CD4-positive, CD25-positive, alpha-beta regulatory T cell (primary cell): Measurements from ENCODE around the gene SLC8A2. TPM values are rescaled to one million over a fixed set of nuclear protein-coding genes. Genes with fewer than 3 reads are reported as not detected.

ENCODE experiments used
- ATAC-seq, 2 donors: fragments of 150-1000 bp; cut with Tn5 transposase; one replicate each; pipeline ENCODE4 v1.10.0; 2021; ENCODE audit warnings: low read depth in 2 of 2, moderate number of reproducible peaks in 2 of 2, moderate library complexity in 1 of 2
- DNase-seq, 3 donors: peaks; one replicate each; pipeline versions ENCODE4 v3.0.0 to v3.0.0-alpha.2; 2012 to 2022; ENCODE audit warnings: mixed read lengths in 1 of 3
- H3K27ac ChIP-seq: one replicate; pipeline ENCODE4 v1.7.0; 2013; ENCODE audit warnings: mild to moderate bottlenecking, low read length; ENCODE audit not compliant: insufficient read depth, poor library complexity, severe bottlenecking
- H3K27me3 ChIP-seq: one replicate; pipeline ENCODE4 v1.7.0; 2013; ENCODE audit warnings: low read length; ENCODE audit not compliant: control insufficient read depth, insufficient read depth
- H3K36me3 ChIP-seq: one replicate; pipeline ENCODE4 v1.7.0; 2013; ENCODE audit warnings: mild to moderate bottlenecking, low read length, moderate library complexity; ENCODE audit not compliant: control insufficient read depth, insufficient read depth
- H3K4me1 ChIP-seq: 2 replicates; pipeline ENCODE4 v1.7.0; 2013; ENCODE audit warnings: mild to moderate bottlenecking, low read length; ENCODE audit not compliant: insufficient read depth, control insufficient read depth, poor library complexity, severe bottlenecking
- H3K4me3 ChIP-seq: one replicate; pipeline ENCODE4 v1.7.0; 2013; ENCODE audit warnings: low read depth, mild to moderate bottlenecking, low read length, moderate library complexity
- H3K9me3 ChIP-seq, 2 experiments: 1 replicate in 1 of 2; 2 replicates in 1 of 2; pipeline ENCODE4 v1.7.0; 2013; ENCODE audit warnings: low read length in 2 of 2, mild to moderate bottlenecking in 1 of 2, moderate library complexity in 1 of 2; ENCODE audit not compliant: control insufficient read depth in 2 of 2
- H3K27ac Mint-ChIP-seq, 3 donors: one replicate each; pipeline ENCODE4 v1.8.0; 2020 to 2022; ENCODE audit warnings: mild to moderate bottlenecking in 3 of 3, mixed read lengths in 3 of 3, moderate library complexity in 2 of 3
- H3K27me3 Mint-ChIP-seq: one replicate; pipeline ENCODE4 v1.8.0; 2022; ENCODE audit warnings: mild to moderate bottlenecking, mixed read lengths
- H3K36me3 Mint-ChIP-seq: one replicate; pipeline ENCODE4 v1.8.0; 2020; ENCODE audit warnings: mixed read lengths
- H3K4me1 Mint-ChIP-seq, 4 donors: one replicate each; pipeline ENCODE4 v1.8.0; 2020 to 2022; ENCODE audit warnings: mixed read lengths in 4 of 4, mild to moderate bottlenecking in 1 of 4
- H3K4me3 Mint-ChIP-seq, 4 donors: one replicate each; pipeline ENCODE4 v1.8.0; 2020 to 2022; ENCODE audit warnings: mild to moderate bottlenecking in 4 of 4, mixed read lengths in 4 of 4, moderate library complexity in 3 of 4
- H3K9me3 Mint-ChIP-seq, 7 donors: one replicate each; pipeline ENCODE4 v1.8.0; 2020 to 2022; ENCODE audit warnings: mixed read lengths in 7 of 7, mild to moderate bottlenecking in 3 of 7, moderate library complexity in 2 of 7
- polyA plus RNA-seq, 4 donors: library from polyadenylated mRNA; unstranded; fragments of 300-500 nt; fragmentation: Illumina TruSeq; gene quantifications; one replicate each; pipeline ENCODE4 v1.2.3, GENCODE V29; 2021
- total RNA-seq: library from RNA; stranded (reverse); gene quantifications from one replicate; pipeline ENCODE4 v1.2.3, GENCODE V29; 2022

Gene SLC8A2
- total and polyA plus RNA-seq, 5 donors from 2014 or later, result not detected

DNA sequence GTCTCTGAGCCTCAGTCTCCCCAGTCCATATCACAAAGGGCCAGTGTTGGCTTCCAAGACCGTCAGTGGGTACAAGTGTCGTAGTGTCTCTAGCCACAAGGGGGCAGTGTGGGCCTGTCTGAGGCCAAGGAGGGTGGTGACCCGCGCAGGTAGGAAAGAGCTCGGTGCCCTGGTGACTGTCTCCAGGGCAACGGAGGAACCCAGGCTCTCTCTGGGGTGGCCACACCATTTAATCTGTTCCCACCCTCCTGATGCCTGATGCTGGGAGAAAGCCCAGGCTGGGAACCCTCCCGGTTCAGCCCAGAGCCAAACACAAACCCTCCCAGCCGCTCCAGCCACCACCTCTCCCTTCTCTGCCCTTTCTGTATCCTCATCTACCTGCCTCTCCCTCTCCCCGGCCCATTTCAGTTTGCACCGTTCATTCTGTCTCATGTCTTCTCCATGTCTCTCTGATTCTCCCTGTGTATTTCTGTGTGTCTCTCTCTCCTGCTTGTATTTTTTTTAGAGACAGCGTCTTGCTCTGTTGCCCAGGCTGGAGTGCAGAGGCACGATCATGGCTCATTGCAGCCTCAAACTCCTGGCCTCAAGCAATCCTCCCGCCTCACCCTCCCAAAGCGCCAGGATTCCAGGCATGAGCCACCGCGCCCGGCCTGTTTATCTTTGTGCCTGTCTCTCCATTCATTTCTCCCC, 34.8 kb downstream of the SLC8A2 start:
- DNase-seq (peak; percentile 74 to 81 (median 81)), ATAC-seq (peak; percentile 83 to 93)
- peak overlapping the region in 2 of 3 donors; percentile 7 to 44 for H3K27ac Mint-ChIP-seq
- H3K4me3 ChIP-seq, result no peak overlapping the region
- peaks cover 0 to 40% (median 19%) of the 10 kb centered on the region in 4 donors for H3K4me1 Mint-ChIP-seq
- no peaks in the 10 kb centered on the region for H3K36me3 Mint-ChIP-seq
- peaks cover 7% of the 10 kb centered on the region for H3K27me3 ChIP-seq
- H3K9me3 ChIP-seq, result no peaks in the 10 kb centered on the region
- H3K9me3 Mint-ChIP-seq, result peaks cover 0 to 1% (median 0%) of the 10 kb centered on the region in 7 donors
- H3K27me3 Mint-ChIP-seq, result peaks cover 50% of the 10 kb centered on the region
- no peak overlapping the region for H3K27ac ChIP-seq
- peaks cover 15% of the 10 kb centered on the region for H3K4me1 ChIP-seq
- H3K36me3 ChIP-seq, result no peaks in the 10 kb centered on the region
- H3K4me3 Mint-ChIP-seq, result peak overlapping the region; percentile 60 to 77 (median 73)

DNA sequence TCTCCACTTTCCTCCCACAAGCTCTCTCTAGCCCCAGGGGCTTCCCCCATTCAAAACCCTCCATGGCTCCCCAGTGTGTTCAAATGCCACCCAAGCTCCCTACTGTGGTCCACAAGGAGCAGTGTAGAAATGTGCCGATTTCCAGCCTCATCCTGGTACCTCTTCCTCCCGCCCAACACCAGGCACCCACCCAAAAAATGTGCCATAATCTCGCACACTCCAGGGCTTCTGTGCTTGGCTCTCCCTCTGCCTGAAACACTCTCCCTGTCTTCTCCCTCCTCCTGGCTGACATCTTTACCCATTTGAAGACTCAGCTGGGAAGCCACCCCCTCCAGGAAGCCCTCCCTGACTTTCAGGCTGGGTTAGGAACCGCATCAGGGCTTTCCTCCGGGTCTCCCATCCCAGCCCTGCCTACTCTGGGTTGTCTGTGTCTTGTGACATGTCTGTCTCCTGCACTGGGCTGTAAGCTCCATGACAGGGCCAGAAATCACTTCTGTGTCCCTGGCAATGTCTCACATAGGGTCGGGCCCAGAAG, 35.7 kb downstream of the SLC8A2 start:
- no peaks in the 10 kb centered on the region for H3K9me3 ChIP-seq
- peaks cover 7% of the 10 kb centered on the region for H3K27me3 ChIP-seq
- Mint-ChIP-seq H3K27ac (peak overlapping the region in 1 of 3 donors; percentile 69), H3K9me3 (peaks cover 0 to 1% (median 0%) of the 10 kb centered on the region in 7 donors), H3K4me1 (peaks cover 0 to 44% (median 21%) of the 10 kb centered on the region in 4 donors), H3K36me3 (no peaks in the 10 kb centered on the region), H3K4me3 (peak overlapping the region; percentile 12 to 70 (median 62)), H3K27me3 (peaks cover 44% of the 10 kb centered on the region)
- H3K4me1 ChIP-seq, result peaks cover 15% of the 10 kb centered on the region
- no peak overlapping the region for H3K4me3 ChIP-seq
- no peak overlapping the region for H3K27ac ChIP-seq
- DNase-seq, result no peak
- H3K36me3 ChIP-seq, result no peaks in the 10 kb centered on the region
- ATAC-seq, result no peak

DNA sequence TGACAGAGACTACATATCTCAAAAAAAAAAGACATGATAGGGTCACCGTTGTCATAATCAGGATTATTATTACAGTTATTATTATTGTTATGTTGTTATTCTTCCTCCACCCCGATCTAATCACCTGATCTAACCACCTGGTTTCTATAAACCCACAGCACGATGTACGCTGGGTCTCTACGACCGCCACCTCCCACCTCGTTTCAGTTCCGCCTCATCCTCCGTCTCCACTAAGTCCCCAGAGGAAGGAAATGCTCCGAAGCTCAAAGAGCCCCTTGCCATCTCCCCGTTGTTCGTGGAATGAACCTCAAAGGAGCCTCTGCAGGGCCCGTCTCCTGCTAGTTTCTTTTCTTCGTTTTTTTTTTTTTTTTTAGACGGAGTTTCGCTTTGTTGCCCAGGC, 36.5 kb downstream of the SLC8A2 start:
- H3K4me1 Mint-ChIP-seq, result peaks cover 0 to 48% (median 21%) of the 10 kb centered on the region in 4 donors
- ATAC-seq, result no peak
- Histone ChIP-seq H3K4me3 (peak overlapping the region; percentile 59), H3K36me3 (no peaks in the 10 kb centered on the region), H3K9me3 (no peaks in the 10 kb centered on the region), H3K4me1 (peaks cover 18% of the 10 kb centered on the region), H3K27ac (no peak overlapping the region), H3K27me3 (peaks cover 4% of the 10 kb centered on the region)
- H3K27ac Mint-ChIP-seq, result peak overlapping the region in 1 of 3 donors; percentile 18
- peak overlapping the region; percentile 42 to 94 (median 58) for H3K4me3 Mint-ChIP-seq
- H3K27me3 Mint-ChIP-seq, result peaks cover 40% of the 10 kb centered on the region
- DNase-seq, result peak in 2 of 3 donors; percentile 39 to 76
- no peaks in the 10 kb centered on the region for H3K36me3 Mint-ChIP-seq
- peaks cover 0 to 1% (median 0%) of the 10 kb centered on the region in 7 donors for H3K9me3 Mint-ChIP-seq

- Histone ChIP-seq H3K4me1 (peaks cover 29% of the 10 kb centered on the region), H3K27me3 (peaks cover 4% of the 10 kb centered on the region), H3K4me3 (no peak overlapping the region), H3K9me3 (no peaks in the 10 kb centered on the region), H3K27ac (no peak overlapping the region), H3K36me3 (no peaks in the 10 kb centered on the region)
- H3K4me1 Mint-ChIP-seq, result peaks cover 0 to 56% (median 21%) of the 10 kb centered on the region in 4 donors
- DNase-seq, result no peak
- H3K9me3 Mint-ChIP-seq, result peaks cover 0 to 1% (median 0%) of the 10 kb centered on the region in 7 donors
- no peak for ATAC-seq
- peaks cover 33% of the 10 kb centered on the region for H3K27me3 Mint-ChIP-seq
- H3K4me3 Mint-ChIP-seq, result peak overlapping the region in 1 of 4 donors; percentile 50
- no peak overlapping the region for H3K27ac Mint-ChIP-seq
- no peaks in the 10 kb centered on the region for H3K36me3 Mint-ChIP-seq
Observed at GRCh38 chr19:47434088-47434487, 37.6 kb downstream of the SLC8A2 start.

- Histone ChIP-seq H3K36me3 (no peaks in the 10 kb centered on the region), H3K4me1 (peaks cover 39% of the 10 kb centered on the region), H3K9me3 (no peaks in the 10 kb centered on the region), H3K4me3 (no peak overlapping the region), H3K27me3 (peaks cover under 1% of the 10 kb centered on the region), H3K27ac (no peak overlapping the region)
- DNase-seq (peak in 1 of 3 donors; percentile 37), ATAC-seq (no peak)
- Mint-ChIP-seq H3K9me3 (peaks cover 0 to 1% (median 0%) of the 10 kb centered on the region in 7 donors), H3K27me3 (peaks cover 26% of the 10 kb centered on the region), H3K4me3 (peak overlapping the region in 2 of 4 donors; percentile 23 to 40), H3K27ac (no peak overlapping the region), H3K4me1 (peaks cover 0 to 58% (median 21%) of the 10 kb centered on the region in 4 donors), H3K36me3 (no peaks in the 10 kb centered on the region)
Observed at GRCh38 chr19:47433121-47433520, 38.6 kb downstream of the SLC8A2 start.

GRCh38 chr19:47432499-47432898, 39.2 kb downstream of the SLC8A2 start:
- DNase-seq, result no peak
- H3K4me3 Mint-ChIP-seq, result peak overlapping the region in 2 of 4 donors; percentile 6 to 38
- no peak overlapping the region for H3K27ac Mint-ChIP-seq
- Histone ChIP-seq H3K27me3 (no peaks in the 10 kb centered on the region), H3K4me3 (no peak overlapping the region), H3K9me3 (no peaks in the 10 kb centered on the region), H3K36me3 (no peaks in the 10 kb centered on the region), H3K4me1 (peaks cover 45% of the 10 kb centered on the region), H3K27ac (no peak overlapping the region)
- no peak for ATAC-seq
- H3K36me3 Mint-ChIP-seq, result no peaks in the 10 kb centered on the region
- peaks cover 0 to 56% (median 21%) of the 10 kb centered on the region in 4 donors for H3K4me1 Mint-ChIP-seq
- peaks cover 25% of the 10 kb centered on the region for H3K27me3 Mint-ChIP-seq
- peaks cover 0 to 1% (median 0%) of the 10 kb centered on the region in 7 donors for H3K9me3 Mint-ChIP-seq

DNA sequence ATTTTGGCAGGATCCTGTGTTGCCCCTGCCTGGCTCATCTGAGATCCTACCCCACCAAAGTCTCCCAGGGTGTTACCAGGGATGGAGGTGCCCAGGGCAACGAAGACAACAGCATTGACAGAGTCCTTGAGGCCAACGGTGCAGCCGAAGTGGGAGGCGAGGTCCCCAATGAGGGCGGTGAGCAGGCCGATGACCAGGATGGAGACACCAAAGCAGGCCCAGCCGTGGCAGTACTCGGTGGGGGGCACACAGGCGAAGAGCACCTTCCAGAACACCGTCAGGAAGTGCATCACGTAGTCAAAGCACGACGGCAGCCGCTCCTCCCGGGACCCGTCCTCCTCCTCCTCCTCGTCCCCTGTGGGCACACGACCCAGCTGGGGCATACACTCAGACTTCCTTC, 39.6 kb downstream of the SLC8A2 start:
- Histone ChIP-seq H3K27ac (no peak overlapping the region), H3K36me3 (no peaks in the 10 kb centered on the region), H3K27me3 (no peaks in the 10 kb centered on the region), H3K9me3 (no peaks in the 10 kb centered on the region), H3K4me3 (no peak overlapping the region), H3K4me1 (peaks cover 49% of the 10 kb centered on the region)
- Mint-ChIP-seq H3K4me3 (peak overlapping the region in 2 of 4 donors; percentile 6 to 38), H3K27ac (peak overlapping the region in 1 of 3 donors; percentile 48), H3K36me3 (no peaks in the 10 kb centered on the region), H3K4me1 (peaks cover 0 to 53% (median 21%) of the 10 kb centered on the region in 4 donors), H3K27me3 (peaks cover 24% of the 10 kb centered on the region), H3K9me3 (peaks cover 0 to 1% (median 0%) of the 10 kb centered on the region in 7 donors)
- DNase-seq, result no peak
- ATAC-seq, result no peak
